ENCODE measurements around the gene DSCAML1. TPM values are rescaled to one million over a fixed set of nuclear protein-coding genes. Genes with fewer than 3 reads are reported as not detected.

Gene DSCAML1
- total RNA-seq, 1 experiment from 2014 or later: 0.15 TPM

DNA sequence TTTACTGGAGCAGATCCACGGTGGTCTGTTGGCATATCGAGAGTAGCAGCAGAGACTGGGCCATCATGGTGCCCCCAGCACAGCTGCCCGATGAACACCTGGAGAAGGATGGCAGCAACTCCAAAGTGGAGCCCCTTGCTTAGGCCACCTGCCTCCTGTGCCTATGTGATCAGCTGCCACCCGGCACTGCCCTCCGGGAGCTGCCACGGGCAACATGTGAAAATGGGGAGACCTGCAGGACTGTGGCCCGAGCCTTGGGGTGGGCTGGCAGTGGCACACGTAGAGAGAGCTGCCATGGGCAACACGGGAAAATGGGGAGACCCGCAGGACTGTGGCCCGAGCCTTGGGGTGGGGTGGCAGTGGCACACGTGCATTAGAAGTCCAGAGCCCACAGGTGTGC lies 24.4 kb upstream of the DSCAML1 start:
- Histone ChIP-seq H2AFZ (ENCODE audit: low read length) (no peak overlapping the region), H3K4ac (ENCODE audit: low read depth, low read length) (no peak overlapping the region), H3K27ac (ENCODE audit: insufficient read length, low read depth, low read length) (no peak overlapping the region), H3K56ac (ENCODE audit: insufficient read length, low read depth, low read length) (no peak overlapping the region), H3K4me1 (ENCODE audit: insufficient read depth, low read length) (no peaks in the 10 kb centered on the region; the same call in 1 of the 2 replicates), H2BK120ac (ENCODE audit: low read depth, low read length, poor library complexity, severe bottlenecking) (no peak overlapping the region), H3K79me2 (ENCODE audit: insufficient read depth, low read length) (no peaks in the 10 kb centered on the region), H3K23ac (ENCODE audit: insufficient read length, low read depth, low read length) (no peak overlapping the region), H4K5ac (ENCODE audit: insufficient read length, low read depth, low read length) (no peak overlapping the region), H4K20me1 (ENCODE audit: control insufficient read depth, insufficient read depth, insufficient read length) (no peaks in the 10 kb centered on the region), H4K91ac (ENCODE audit: insufficient read length, low read depth, low read length) (no peak overlapping the region), H2BK20ac (ENCODE audit: low read depth, low read length, poor library complexity, severe bottlenecking) (no peak overlapping the region), H3K79me1 (ENCODE audit: insufficient read depth, low read depth, low read length, poor library complexity, severe bottlenecking) (no peaks in the 10 kb centered on the region), H3K23me2 (ENCODE audit: insufficient read length, low read depth, low read length, poor library complexity, severe bottlenecking) (peaks cover 3% of the 10 kb centered on the region), H3K9me3 (ENCODE audit: control insufficient read depth, low read depth, low read length) (no peaks in the 10 kb centered on the region), H3K14ac (ENCODE audit: insufficient read depth, low read length) (no peak overlapping the region), H4K8ac (replicated peaks; ENCODE audit: insufficient read length, low read depth, low read length) (no peak overlapping the region), H3T11ph (ENCODE audit: low read length) (no peak overlapping the region), H2BK12ac (ENCODE audit: insufficient read length, low read depth, low read length) (no peak overlapping the region), H3K27me3 (ENCODE audit: insufficient read depth, low read length) (no peaks in the 10 kb centered on the region), H2BK5ac (ENCODE audit: insufficient read length, low read length) (no peak overlapping the region), H3K9ac (ENCODE audit: extremely low read depth, insufficient read length, low read length) (no peak overlapping the region), H3K18ac (ENCODE audit: insufficient read length, low read depth, low read length) (no peak overlapping the region), H2AK5ac (ENCODE audit: insufficient read length, low read length) (no peak overlapping the region), H3K4me2 (ENCODE audit: insufficient read depth, insufficient read length, low read length) (no peak overlapping the region), H2BK15ac (ENCODE audit: low read depth, low read length) (no peak overlapping the region)
- peaks cover 51 to 66% of the 10 kb centered on the region in 2 experiments for H3K4me1 Mint-ChIP-seq
- peaks cover 8% of the 10 kb centered on the region for H3K27me3 Mint-ChIP-seq (ENCODE audit: low read depth)
- no peaks in the 10 kb centered on the region for H3K36me3 Mint-ChIP-seq (ENCODE audit: insufficient read depth in 1 of 3, low read depth in 3 of 3)
- WGBS (ENCODE audit: extremely low coverage, insufficient read length, low lambda C conversion rate): no CpG with 5 or more reads among the region's 12 CpGs
- H3K4me3 Mint-ChIP-seq: no peak overlapping the region
- DNase-seq: no peak
- no peaks in the 10 kb centered on the region; a peak in 1 of 5 replicates for H3K9me3 Mint-ChIP-seq
- TF ChIP-seq, protein P1, sequence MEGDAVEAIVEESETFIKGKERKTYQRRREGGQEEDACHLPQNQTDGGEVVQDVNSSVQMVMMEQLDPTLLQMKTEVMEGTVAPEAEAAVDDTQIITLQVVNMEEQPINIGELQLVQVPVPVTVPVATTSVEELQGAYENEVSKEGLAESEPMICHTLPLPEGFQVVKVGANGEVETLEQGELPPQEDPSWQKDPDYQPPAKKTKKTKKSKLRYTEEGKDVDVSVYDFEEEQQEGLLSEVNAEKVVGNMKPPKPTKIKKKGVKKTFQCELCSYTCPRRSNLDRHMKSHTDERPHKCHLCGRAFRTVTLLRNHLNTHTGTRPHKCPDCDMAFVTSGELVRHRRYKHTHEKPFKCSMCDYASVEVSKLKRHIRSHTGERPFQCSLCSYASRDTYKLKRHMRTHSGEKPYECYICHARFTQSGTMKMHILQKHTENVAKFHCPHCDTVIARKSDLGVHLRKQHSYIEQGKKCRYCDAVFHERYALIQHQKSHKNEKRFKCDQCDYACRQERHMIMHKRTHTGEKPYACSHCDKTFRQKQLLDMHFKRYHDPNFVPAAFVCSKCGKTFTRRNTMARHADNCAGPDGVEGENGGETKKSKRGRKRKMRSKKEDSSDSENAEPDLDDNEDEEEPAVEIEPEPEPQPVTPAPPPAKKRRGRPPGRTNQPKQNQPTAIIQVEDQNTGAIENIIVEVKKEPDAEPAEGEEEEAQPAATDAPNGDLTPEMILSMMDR (conservative IDR thresholded peaks at IDR 0.05): no peak
- H3K27ac Mint-ChIP-seq: no peak overlapping the region

All from H9 (cell line).